GM18907 (cell line): Measurements from ENCODE around the gene CSN1S1.
"Not testable (repeated sequence)": the region's sequence is repeated elsewhere in the genome, so short reads cannot be mapped to it uniquely, and the experiment has no call there.

ENCODE experiments used
- ATAC-seq: cut with Tn5 transposase; IDR thresholded peaks from one replicate; pipeline ENCODE4 v1.9.1; 2021; ENCODE audit warnings: mild to moderate bottlenecking, moderate library complexity; ENCODE audit not compliant: unreplicated experiment

The CSN1S1 gene, protein sequence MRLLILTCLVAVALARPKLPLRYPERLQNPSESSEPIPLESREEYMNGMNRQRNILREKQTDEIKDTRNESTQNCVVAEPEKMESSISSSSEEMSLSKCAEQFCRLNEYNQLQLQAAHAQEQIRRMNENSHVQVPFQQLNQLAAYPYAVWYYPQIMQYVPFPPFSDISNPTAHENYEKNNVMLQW

DNA sequence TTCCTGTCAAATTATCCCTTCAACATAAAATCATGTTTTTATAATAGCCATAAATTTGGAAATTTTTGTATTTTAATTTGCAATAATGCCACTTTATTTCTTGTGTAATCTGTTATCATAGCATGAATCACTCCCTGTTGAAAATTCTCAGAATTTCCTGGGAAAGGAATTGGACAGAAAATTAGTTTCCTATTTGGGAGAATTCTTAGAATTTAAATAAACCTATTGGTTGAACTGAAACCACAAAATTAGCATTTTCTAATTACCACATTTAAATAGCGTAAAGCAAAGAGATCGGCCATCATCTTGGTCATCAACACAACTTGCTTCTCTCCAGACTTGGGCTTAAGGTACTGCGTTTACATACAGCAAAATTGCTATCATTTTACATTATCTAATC lies at the start of gene CSN1S1:
Gene CSN1S1, plus strand, starts transcription at position 301 of the 400 bp plus-strand sequence. CDS start 1,488 bp downstream, outside the sequence.
- no peak for ATAC-seq

DNA sequence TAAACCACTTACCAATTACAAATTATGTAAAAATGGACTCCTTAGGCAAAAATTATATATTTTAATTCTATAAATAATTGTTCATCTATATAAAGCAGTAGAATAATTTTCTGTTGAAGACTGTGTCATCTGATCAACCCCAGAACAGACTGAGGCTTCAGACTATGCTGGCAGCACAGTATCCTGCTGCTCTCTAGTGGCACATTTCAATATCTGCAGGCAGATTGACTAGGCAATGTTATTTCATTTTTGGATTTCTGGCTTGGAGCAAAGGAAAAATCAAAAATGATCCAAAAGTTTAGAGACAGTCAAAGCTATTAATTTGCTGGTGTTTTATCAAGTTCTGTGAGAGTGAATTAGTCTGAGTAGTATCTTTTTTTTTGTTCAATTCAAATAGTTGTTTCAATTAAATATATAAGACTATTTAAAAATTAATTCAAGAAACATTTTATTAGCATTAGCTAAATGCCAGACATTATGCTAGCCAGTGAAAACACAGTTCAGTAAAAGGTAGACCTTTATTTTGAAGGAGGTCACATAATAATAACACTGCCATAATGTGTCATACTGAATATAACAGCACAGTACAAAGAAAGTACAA lies 49.6 kb upstream of the CSN1S1 start:
- peak; percentile 87 for ATAC-seq

DNA sequence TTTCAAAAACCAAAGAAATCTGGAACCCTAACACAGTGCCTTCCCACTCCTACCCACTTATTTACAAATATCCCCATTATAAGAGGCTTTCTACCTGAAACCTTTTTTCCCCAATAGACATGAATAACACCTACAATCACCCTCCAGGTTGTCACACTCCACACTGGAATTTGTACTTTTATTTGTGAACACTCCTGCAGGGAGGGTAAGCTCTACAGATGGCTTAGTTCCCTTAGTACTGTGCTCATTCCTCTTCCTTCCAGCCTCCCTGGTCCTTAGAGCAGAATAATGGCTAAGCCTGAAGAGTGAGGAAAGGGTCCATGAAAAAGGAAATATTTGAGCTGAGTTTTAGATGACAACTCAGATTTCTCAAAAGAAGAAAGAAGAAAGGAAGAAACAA lies 48.7 kb upstream of the CSN1S1 start:
- ATAC-seq = no peak

DNA sequence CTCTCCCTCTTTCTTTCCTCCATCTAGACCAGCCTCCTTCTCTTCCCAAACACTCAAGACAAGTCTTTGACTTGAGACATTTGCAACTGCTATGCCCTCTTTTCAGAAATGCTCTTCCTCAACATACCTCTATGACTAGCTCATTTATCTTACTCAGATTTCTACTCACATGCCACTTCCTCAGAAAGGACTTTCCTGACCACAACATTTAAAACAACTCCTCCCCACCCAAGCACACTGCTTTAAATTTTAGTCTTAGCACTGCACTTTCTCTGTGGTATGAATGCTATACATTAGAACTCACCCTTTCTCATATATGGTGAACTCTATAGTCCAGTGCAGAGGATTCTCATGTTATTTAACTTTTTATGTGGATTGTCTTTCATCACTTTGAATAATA lies 42.5 kb upstream of the CSN1S1 start:
- no peak for ATAC-seq

DNA sequence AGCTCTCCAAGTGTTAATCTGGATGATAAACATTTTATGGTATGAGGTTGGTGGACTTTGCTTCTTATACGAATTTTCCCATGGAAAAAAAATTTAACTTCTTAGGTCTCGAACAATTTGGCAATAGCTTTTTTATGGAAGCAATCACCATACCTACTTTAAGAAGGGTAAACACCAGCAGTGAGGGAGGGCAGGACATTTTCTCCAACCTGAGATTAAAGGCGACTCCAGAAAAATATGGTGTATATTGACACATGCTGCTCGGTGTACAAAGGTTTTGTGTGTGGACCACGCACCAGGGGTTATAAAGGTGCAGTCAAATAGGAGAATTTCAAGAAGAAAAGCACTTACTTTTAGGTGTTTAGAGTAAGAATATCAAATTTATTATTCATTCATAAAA lies 36.7 kb upstream of the CSN1S1 start:
- ATAC-seq = no peak

DNA sequence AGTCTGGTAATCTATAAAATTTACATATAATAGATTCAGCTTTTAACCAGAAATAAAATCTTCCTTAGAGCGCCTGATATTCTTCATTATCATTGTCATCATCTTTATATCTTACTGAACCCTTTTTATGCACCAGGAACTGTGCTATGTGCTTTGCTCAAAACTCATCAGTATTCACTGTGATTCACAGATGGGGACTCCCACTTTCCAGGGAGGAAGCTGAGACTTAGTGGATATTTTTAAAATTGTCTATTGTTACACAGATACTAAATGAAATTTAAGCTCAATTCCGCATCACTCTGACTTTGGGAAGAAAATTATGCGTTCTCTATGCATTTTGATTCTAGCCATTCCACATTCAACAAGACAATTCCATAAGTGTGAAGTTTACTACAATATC lies 36.1 kb upstream of the CSN1S1 start:
- ATAC-seq = no peak

DNA sequence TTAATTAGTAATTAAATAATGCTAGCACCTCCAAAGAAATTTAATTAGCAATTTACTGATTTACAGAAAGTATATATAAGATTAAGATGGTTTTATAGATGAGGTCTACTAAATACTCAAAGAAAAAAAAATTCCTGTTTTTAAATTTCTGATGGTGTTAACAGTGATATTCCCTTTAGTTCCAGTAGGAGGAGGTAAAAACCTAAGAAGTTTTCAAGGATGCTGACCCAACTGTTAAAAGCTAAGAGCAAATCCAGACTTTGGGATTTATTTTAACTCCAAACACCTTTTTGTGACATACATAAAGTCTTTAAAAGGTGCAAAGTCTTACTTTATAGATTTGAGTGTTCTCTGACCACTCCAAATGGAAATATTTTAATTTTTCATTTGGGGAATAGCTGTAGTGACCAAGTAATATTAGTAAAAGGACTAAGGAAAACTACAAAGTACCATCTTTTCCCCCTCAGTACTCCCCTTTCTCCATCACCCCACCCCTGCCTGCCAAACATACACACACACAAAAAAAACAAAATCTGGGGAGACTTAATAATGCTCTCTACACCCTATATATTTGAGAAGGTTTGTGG lies 34.2 kb upstream of the CSN1S1 start:
- ATAC-seq = no peak

DNA sequence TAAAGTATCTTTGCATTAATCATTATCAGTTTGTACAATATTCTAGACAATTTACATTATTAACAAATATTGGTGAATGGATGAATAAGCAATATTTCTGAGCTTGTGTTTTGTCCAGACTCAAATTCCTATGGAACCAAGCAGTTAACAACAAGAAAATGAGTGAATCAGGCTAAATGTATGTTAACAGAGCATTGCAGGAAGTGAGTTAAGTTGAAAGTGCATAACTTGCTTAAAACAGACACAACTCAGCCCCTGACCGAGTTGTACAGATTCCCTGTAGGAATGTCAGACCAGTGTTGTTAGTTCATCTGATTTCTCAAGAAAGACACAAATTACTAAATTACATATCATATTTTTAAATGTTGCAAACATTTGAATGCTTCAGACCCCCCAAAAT lies 23.7 kb upstream of the CSN1S1 start:
- no peak for ATAC-seq

DNA sequence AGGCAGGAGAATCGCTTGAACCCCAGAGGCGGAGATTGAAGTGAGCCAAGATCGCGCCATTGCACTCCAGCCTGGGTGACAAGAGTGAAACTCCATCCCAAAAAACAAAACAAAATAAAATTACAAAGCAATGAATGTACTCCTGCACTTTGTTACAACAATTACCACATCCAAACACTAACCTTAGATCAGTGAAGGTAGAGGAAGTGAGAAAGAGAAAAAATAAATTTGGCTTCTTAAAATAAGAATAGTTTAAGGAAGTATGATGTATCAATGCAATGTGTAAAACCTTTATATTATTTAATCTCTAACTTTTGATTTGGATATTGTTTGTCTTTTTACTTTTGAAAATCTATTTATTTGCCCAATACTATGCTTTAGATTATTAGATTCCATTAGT lies 21.7 kb upstream of the CSN1S1 start:
- peak; percentile 38 for ATAC-seq

DNA sequence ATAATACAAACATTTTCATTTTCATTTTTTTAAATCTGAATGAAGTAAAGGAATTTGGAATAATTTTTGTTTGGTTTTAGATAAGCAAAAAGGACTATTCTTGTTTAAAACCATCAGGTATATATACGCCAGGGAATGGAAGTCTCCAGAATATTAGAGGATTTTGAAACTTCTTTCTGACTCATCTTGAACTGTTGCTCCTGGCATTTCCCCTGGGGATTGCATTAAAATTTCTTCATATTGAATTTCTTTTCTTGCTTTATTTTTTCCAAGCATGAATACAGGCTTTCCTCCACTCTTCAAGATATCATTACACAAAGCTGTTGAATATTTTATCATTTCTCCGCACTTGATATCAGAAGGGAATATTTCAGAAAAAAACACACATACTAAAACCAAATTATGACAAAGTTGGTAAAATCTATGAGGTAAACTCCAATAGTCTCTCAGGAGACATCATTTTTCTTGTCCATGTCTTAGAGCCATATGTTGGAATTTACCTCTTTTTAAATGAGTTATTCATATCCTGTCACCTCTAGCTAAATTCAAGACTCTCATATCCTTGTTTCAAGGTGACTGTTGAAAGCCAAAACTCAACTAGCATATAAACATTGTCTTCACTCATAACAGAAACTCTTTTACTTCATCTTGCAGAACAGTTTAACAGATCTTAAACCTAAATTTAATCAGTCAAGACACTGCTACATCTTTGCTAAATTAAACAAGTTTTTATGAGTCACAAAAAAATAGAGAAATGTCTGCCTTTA lies 20.7 kb upstream of the CSN1S1 start:
- ATAC-seq = peak; percentile 91

DNA sequence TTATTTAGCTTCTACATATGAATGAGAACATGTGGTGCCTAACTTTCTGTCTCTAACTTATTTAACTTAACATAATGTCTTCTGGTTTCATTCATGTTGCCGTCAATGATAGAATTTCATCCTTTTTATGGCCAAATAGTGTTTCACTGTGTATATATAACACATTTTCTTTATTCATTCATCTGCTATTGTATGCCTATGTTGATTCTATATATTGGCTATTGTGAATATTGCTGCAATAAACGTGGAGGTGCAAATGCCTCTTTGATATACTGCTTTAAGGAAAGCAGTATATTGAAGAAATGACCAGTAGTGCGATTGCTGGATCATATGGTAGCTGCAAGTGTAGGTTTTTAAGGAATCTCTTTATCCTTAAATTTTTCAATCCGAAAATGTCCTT lies 10.0 kb upstream of the CSN1S1 start:
- ATAC-seq = no peak

DNA sequence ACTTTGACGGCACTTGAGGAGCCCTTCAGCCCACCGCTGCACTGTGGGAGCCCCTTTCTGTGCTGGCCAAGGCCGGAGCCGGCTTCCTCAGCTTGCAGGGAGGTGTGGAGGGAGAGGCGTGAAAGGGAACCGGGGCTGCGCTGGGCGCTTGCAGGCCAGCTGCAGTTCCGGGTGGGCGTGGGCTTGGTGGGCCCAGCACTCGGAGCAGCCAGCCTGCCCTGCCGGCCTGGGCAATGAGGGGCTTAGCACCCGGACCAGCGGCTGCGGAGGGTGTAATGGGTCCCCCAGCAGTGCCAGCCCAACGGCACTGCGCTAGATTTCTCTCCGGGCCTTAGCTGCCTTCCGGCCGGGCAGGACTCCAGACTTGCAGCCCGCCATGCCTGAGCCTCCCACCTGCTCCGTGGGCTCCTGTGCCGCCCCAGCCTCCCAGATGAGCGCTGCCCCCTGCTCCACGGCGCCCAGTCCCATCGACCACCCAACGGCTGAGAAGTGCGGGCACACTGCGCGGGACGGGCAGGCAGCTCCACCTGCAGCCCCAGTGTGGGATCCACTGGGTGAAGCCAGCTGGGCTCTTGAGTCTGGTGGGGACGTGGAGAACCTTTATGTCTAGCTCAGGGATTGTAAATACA lies 7.0 kb upstream of the CSN1S1 start:
- not testable (repeated sequence) for ATAC-seq

DNA sequence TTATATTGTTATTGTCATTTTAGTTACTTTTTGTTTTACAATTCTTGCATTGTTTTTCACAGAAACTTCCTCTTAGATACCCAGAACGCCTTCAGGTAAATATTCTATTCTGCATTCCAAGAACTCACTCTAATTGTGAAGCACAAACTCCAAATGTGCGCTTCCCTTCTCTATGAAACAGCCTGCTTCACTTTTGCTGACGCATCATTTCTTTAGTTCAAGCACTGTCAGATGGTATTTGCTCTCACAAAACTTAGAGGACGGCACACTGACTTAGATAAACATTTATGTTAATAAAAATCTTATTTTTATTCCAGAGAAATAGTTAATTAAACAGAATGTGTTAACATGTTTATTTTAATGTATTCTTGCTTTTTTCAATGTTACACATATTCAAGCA lies 3.3 kb downstream of the CSN1S1 start:
- ATAC-seq = no peak

DNA sequence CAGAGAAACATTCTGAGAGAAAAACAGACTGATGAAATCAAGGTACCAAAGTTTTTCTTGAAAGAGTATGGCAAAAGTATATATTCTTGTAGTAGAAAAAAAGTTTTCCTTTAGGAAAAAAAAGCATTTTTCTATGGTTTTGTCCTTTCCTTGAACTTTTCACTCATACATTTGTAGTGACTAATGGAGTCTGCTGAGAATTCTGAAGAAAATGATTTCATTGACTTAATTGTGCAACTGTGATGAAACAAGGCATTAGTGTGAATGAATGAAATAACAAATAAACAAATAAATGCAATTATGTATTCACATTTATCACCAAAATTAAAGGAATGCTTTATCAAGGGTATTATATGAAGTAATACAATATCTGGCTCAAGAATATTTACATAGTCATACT lies 5.7 kb downstream of the CSN1S1 start:
- no peak for ATAC-seq

DNA sequence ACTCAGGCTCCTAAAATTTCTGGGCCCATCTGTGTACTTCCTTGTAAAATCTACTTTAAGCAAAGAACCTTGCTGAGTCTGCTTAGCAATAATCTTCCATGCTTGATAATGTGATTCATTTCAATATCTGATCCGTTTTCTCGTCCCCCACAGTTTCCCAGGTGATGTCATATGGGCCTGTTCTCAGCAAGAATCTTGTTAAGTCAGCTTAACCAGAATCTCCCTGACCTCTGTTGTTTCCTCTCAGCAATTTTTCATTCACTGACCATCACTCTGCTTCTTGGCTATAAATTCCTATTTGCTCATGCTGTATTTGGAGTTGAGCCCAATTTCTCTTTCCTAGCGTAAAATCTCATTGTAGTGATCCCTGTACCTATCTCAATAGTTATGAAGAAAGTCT lies 20.7 kb downstream of the CSN1S1 start:
- no peak for ATAC-seq

DNA sequence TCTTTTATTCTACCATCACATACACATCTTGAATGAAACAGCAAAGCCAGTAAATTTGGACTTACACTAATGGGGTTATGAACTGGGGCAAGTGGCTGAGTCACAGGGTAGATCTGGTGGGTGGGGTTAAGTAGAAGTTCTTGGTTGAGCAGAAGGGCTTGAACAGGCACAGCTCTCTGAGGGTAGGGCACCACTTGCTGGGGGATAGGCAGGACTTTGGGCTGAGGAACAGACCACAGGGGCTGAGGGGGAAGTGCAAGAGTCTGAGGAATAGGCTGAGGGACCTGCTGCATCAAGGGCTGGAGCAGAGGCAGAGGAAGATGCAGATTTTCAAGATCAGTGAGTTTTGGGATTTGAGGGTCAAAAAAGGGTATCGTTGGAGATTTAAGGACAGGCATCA lies 26.3 kb downstream of the CSN1S1 start:
- no peak for ATAC-seq

DNA sequence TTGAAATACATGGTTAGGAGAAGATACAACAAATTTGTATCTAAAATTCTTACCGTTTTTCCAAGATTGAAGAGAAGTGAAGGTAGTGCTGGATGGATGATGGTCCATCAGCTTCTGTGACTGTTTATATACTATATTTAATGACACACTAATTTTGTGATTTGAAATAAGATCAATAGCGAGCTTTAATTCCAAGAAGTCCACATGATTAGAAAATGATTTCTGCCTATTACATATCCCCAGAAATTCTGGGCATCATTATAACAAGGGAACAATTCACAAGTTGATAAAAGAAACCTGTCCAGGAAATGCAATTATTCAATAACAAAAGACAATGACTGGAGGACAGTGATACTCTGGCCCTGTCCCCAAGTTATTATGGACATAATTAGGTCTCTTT lies 34.8 kb downstream of the CSN1S1 start, which contains the start of gene CSN2:
Gene CSN2, minus strand, starts transcription at position 101 of the 400 bp plus-strand sequence. CDS start 4,733 bp downstream, outside the sequence.
- ATAC-seq = no peak

DNA sequence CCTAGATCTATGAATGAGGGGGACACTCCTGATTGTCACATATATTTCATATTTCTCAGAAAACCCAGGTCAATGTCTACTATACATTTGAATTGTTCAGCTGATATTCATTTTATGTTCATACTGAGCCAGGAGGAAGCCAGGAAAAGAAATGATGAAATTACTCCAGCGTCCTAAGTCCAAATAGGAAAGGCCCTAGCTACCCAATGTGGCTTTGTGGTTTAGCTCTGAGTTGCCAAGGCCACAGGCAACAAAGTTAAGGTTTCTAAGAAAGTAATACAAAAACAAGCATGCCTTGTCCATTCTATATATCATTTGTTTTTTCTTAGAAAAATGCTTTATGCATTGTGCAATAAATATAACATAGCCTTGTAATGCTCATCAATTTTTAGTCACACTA lies 39.2 kb downstream of the CSN1S1 start:
- no peak for ATAC-seq

DNA sequence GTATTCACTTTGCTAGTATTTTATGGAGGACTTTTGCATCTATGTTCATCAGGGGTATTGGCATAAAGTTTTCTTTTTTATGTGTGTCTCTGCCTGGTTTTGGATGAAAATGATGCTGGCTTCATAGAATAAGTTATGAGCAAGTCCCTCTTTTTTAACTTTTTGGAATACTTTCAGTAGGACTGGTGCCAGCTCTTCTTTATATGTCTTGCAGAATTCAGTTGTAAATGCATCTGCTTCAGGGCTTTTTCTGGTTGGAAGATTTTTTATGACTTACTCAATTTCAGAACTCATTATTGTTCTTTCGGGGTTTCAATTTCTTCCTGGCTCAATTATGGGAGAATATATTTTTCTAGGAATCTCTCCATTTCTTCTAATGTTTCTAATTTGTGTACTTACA lies 43.8 kb downstream of the CSN1S1 start:
- no peak for ATAC-seq

DNA sequence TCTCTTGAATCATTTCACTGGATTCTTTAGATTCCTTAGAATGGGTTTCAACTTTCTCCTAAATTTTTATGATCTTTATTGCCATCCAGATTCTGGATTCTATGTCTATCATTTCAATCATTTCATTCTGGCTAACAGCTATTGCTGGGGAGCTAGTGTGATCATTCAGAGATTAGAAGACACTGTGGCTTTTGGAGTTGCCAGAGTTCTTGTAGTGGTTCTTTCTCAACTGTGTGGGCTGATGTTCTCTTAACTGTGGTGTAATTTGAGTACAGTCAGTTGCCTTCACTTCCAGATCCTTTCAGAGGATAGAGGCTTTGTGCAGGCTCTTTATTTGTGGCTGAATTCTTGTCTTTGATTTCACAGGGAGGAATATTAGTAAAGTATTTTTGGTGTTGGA lies 46.7 kb downstream of the CSN1S1 start:
- no peak for ATAC-seq

DNA sequence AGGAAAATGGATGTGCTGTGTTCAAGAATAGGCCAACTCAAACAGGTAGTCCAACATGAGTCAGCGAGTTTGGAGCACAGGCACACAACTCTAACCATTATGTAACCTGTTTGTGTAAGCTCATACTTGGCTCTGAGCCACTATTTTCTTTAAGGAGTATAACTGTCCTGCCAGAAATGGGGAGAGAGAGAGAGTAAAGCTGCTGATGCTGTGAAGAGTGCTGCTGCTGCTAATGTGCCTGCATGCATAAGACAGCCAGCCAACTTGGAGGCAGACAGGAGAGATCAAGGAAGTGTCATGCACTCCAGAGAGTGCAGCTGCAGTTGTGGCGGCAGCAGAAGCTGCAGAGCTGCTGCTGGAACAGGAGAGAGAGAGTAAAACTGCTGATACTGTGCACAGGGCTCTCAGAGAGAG lies 53.2 kb downstream of the CSN1S1 start:
- ATAC-seq = peak; percentile 65
